Activated CD8-positive, alpha-beta memory T cell treated with anti-CD3 and anti-CD28 coated beads for 1 hour (primary cell): ENCODE measurements around the gene MEGF11.

ENCODE experiments used
- DNase-seq, 2 donors: peaks; one replicate each; pipeline ENCODE4 v3.0.0-alpha.2; 2020; ENCODE audit warnings: low read depth in 1 of 2; ENCODE audit errors: extremely low read depth in 1 of 2

The MEGF11 gene

GRCh38 chr15:66039117-66039871 lies 214.3 kb downstream of the MEGF11 start:
- DNase-seq = no peak

- DNase-seq = no peak
Observed at GRCh38 chr15:66038387-66039116, 215.0 kb downstream of the MEGF11 start.

- DNase-seq = no peak
Observed at GRCh38 chr15:66036859-66037258, 216.7 kb downstream of the MEGF11 start.

- DNase-seq = no peak
Observed at GRCh38 chr15:66035901-66036300, 217.6 kb downstream of the MEGF11 start.

- no peak for DNase-seq
Observed at GRCh38 chr15:66033143-66033542, 220.4 kb downstream of the MEGF11 start.

GRCh38 chr15:66032006-66032405 lies 221.5 kb downstream of the MEGF11 start:
- DNase-seq = no peak

GRCh38 chr15:66030650-66031049 lies 222.9 kb downstream of the MEGF11 start:
- DNase-seq = no peak

GRCh38 chr15:66029650-66030049 lies 223.9 kb downstream of the MEGF11 start:
- no peak for DNase-seq

GRCh38 chr15:66027268-66027805 lies 226.2 kb downstream of the MEGF11 start:
- DNase-seq = no peak

- no peak for DNase-seq
Observed at GRCh38 chr15:66025972-66026371, 227.6 kb downstream of the MEGF11 start.

GRCh38 chr15:66025015-66025452 lies 228.5 kb downstream of the MEGF11 start:
- no peak for DNase-seq

- no peak for DNase-seq
Observed at GRCh38 chr15:66024116-66024515, 229.4 kb downstream of the MEGF11 start.

GRCh38 chr15:66023311-66023972 lies 230.1 kb downstream of the MEGF11 start:
- no peak for DNase-seq

- DNase-seq = no peak
Observed at GRCh38 chr15:66022163-66022525, 231.4 kb downstream of the MEGF11 start.

GRCh38 chr15:66021496-66022162 lies 231.9 kb downstream of the MEGF11 start:
- DNase-seq = no peak

- no peak for DNase-seq
Observed at GRCh38 chr15:66019826-66020398, 233.6 kb downstream of the MEGF11 start.

- DNase-seq = no peak
Observed at GRCh38 chr15:66019368-66019767, 234.2 kb downstream of the MEGF11 start.

- DNase-seq = no peak
Observed at GRCh38 chr15:66018488-66018797, 235.1 kb downstream of the MEGF11 start.

GRCh38 chr15:66017792-66018487 lies 235.6 kb downstream of the MEGF11 start:
- no peak for DNase-seq

GRCh38 chr15:66017000-66017399 lies 236.6 kb downstream of the MEGF11 start:
- DNase-seq = no peak
